ENCODE data around the gene PPIL6.

PPIL6 gene

GRCh38 chr6:109429496-109429895 is 10.9 kb downstream of the PPIL6 start:
- no peaks in the 10 kb centered on the region for H3F3A ChIP-seq (ENCODE audit: insufficient read depth, low read length)
- no peaks in the 10 kb centered on the region for H3K4me1 ChIP-seq (ENCODE audit: low read length)
- no peak overlapping the region for H2AFZ ChIP-seq (ENCODE audit: low read length)
- no peak overlapping the region for H3K27ac ChIP-seq (ENCODE audit: low read length)
- H3K79me2 ChIP-seq (ENCODE audit: low read length) = no peaks in the 10 kb centered on the region
- TF ChIP-seq EZH2phosphoT487 (IDR thresholded peaks at IDR 0.05; ENCODE audit: low read length) (no peak), EZH2 (optimal IDR thresholded peaks at IDR 0.05; ENCODE audit: low read depth, low read length) (no peak), CTCF (IDR thresholded peaks at IDR 0.05; ENCODE audit: low read length) (no peak)
- no peaks in the 10 kb centered on the region for H3K27me3 ChIP-seq (replicated peaks; ENCODE audit: insufficient read depth, low read length)
- H3K9me2 ChIP-seq (replicated peaks; ENCODE audit: insufficient read depth, low read length) = no peaks in the 10 kb centered on the region
- H3K4me2 ChIP-seq (ENCODE audit: low read depth, low read length) = no peak overlapping the region
- no peak for DNase-seq
- no peaks in the 10 kb centered on the region for H4K20me1 ChIP-seq (ENCODE audit: insufficient read depth, low read length)
- no peak overlapping the region for H3K4me3 ChIP-seq (ENCODE audit: low read length)
- H3K36me3 ChIP-seq (replicated peaks; ENCODE audit: insufficient read depth, low read length) = no peaks in the 10 kb centered on the region
- H3K9me3 ChIP-seq (replicated peaks; ENCODE audit: insufficient read depth, low read length) = no peaks in the 10 kb centered on the region
- no peak overlapping the region for H3K9ac ChIP-seq (ENCODE audit: low read length)

GRCh38 chr6:109428889-109429477 is 11.4 kb downstream of the PPIL6 start:
- no peak overlapping the region for H3K27ac ChIP-seq (ENCODE audit: low read length)
- H3K4me1 ChIP-seq (ENCODE audit: low read length) = no peaks in the 10 kb centered on the region
- TF ChIP-seq EZH2 (optimal IDR thresholded peaks at IDR 0.05; ENCODE audit: low read depth, low read length) = no peak
- no peak for TF ChIP-seq CTCF (IDR thresholded peaks at IDR 0.05; ENCODE audit: low read length)
- TF ChIP-seq EZH2phosphoT487 (IDR thresholded peaks at IDR 0.05; ENCODE audit: low read length) = no peak
- H3K9me2 ChIP-seq (replicated peaks; ENCODE audit: insufficient read depth, low read length) = no peaks in the 10 kb centered on the region
- H3F3A ChIP-seq (ENCODE audit: insufficient read depth, low read length) = no peaks in the 10 kb centered on the region
- no peak overlapping the region for H2AFZ ChIP-seq (ENCODE audit: low read length)
- H4K20me1 ChIP-seq (ENCODE audit: insufficient read depth, low read length) = no peaks in the 10 kb centered on the region
- H3K27me3 ChIP-seq (replicated peaks; ENCODE audit: insufficient read depth, low read length) = no peaks in the 10 kb centered on the region
- H3K9ac ChIP-seq (ENCODE audit: low read length) = no peak overlapping the region
- H3K79me2 ChIP-seq (ENCODE audit: low read length) = no peaks in the 10 kb centered on the region
- H3K4me2 ChIP-seq (ENCODE audit: low read depth, low read length) = no peak overlapping the region
- H3K4me3 ChIP-seq (ENCODE audit: low read length) = no peak overlapping the region
- H3K9me3 ChIP-seq (replicated peaks; ENCODE audit: insufficient read depth, low read length) = no peaks in the 10 kb centered on the region
- H3K36me3 ChIP-seq (replicated peaks; ENCODE audit: insufficient read depth, low read length) = no peaks in the 10 kb centered on the region
- no peak for DNase-seq

- Histone ChIP-seq H3F3A (ENCODE audit: insufficient read depth, low read length) (no peaks in the 10 kb centered on the region), H3K4me1 (ENCODE audit: low read length) (no peaks in the 10 kb centered on the region), H3K4me2 (ENCODE audit: low read depth, low read length) (0 out of 2 replicates have a peak overlapping the region, but pooled peaks have one; percentile 10), H2AFZ (ENCODE audit: low read length) (peak overlapping the region; percentile 26), H3K27me3 (replicated peaks; ENCODE audit: insufficient read depth, low read length) (no peaks in the 10 kb centered on the region), H3K27ac (ENCODE audit: low read length) (no peak overlapping the region), H3K4me3 (ENCODE audit: low read length) (no peak overlapping the region), H3K9me3 (replicated peaks; ENCODE audit: insufficient read depth, low read length) (no peaks in the 10 kb centered on the region), H3K9ac (ENCODE audit: low read length) (no peak overlapping the region), H3K36me3 (replicated peaks; ENCODE audit: insufficient read depth, low read length) (no peaks in the 10 kb centered on the region), H4K20me1 (ENCODE audit: insufficient read depth, low read length) (no peaks in the 10 kb centered on the region), H3K9me2 (replicated peaks; ENCODE audit: insufficient read depth, low read length) (no peaks in the 10 kb centered on the region), H3K79me2 (ENCODE audit: low read length) (no peaks in the 10 kb centered on the region)
- DNase-seq = no peak
- no peak for TF ChIP-seq CTCF (IDR thresholded peaks at IDR 0.05; ENCODE audit: low read length)
- TF ChIP-seq EZH2phosphoT487 (IDR thresholded peaks at IDR 0.05; ENCODE audit: low read length) = no peak
- no peak for TF ChIP-seq EZH2 (optimal IDR thresholded peaks at IDR 0.05; ENCODE audit: low read depth, low read length)
These were observed 15.5 kb downstream of the PPIL6 start for GRCh38 chr6:109424946-109425345.

Measured in MM.1S (cell line).